GM12891 (cell line): ENCODE measurements around the gene IMPA2.

Experiments used
- POLR2A ChIP-seq: IDR thresholded peaks from 2 replicates; pipeline ENCODE4 v1.6.1; 2011; ENCODE audit warnings: low read depth, low read length, control low read depth
- POLR2AphosphoS5 ChIP-seq: IDR thresholded peaks from 2 replicates; pipeline ENCODE4 v1.6.1; 2011; ENCODE audit warnings: low read depth, low read length, control low read depth
- POU2F2 ChIP-seq: IDR thresholded peaks from 2 replicates; pipeline ENCODE4 v1.6.1; 2011; ENCODE audit warnings: low read depth, mild to moderate bottlenecking, control low read depth, low read length, moderate library complexity
- SPI1 ChIP-seq: IDR thresholded peaks from 2 replicates; pipeline ENCODE4 v1.6.1; 2011; ENCODE audit warnings: low read depth, low read length, control low read depth
- TAF1 ChIP-seq: IDR thresholded peaks from 2 replicates; pipeline ENCODE4 v1.6.1; 2011; ENCODE audit warnings: low read depth, low read length, control low read depth

DNA sequence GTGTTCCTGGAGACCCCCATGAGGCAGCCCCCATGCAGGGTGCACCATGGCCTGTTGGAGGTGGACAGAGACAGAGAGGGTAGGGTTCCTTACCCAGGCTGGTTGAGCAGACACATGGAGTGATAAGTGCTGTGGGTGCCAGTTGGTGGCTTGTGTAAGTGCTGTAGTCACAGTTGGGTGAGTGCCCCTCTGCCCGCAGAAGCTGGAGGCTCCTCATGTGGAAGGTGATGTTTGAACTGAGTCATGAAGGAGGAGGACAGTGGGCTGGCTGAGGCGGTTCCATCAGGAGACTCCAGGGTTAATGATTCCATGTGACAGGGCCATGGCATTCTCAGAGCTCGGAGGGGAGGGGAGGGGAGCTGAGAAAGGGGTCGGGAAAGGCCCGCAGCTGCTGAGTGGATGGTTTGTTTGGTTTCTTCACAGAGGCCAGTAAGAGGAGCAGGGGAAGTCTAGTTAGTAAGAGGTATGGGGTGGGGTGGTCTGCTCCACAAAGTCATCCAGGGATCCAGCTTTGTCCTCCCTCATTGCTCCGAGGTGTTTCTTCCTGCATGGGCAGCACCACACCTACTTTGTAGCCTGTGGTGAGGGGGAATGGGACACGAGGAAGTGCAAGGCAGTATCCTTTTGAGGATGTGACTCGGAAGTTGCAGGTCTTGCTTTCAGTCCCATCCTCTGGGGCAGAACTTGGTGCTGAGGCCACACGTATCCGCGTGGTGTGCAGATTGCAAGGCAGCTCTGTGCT, 13.6 kb downstream of the IMPA2 start:
- TF ChIP-seq POLR2AphosphoS5 (no peak), TAF1 (no peak), POLR2A (no peak), POU2F2 (no peak), SPI1 (no peak)
